ENCODE measurements around the gene DDX39B.
"Not testable (repeated sequence)": the region's sequence is repeated elsewhere in the genome, so short reads cannot be mapped to it uniquely, and the experiment has no call there.

DDX39B gene

GRCh38 chr6:31525932-31526591 lies 15.7 kb downstream of the DDX39B start:
- no peak for DNase-seq

DNA sequence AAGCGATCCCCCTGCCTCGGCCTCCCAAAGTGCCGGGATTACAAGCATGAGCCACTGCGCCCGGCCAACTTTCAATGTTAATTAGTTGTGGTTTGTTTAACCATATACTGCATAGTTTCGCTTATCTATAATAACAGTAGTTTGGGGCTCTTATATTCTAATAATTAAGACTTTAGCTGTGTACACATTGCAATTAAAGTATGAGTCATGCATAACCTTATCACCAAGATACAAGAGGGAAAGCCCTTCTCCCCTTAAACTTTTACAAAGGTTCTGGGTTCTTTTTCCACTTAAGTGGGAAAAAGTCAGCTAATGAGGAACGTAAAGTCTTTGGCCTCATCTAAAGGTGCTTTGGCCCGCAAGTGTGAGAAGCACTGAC lies 16.3 kb downstream of the DDX39B start:
- no peak for DNase-seq

DNA sequence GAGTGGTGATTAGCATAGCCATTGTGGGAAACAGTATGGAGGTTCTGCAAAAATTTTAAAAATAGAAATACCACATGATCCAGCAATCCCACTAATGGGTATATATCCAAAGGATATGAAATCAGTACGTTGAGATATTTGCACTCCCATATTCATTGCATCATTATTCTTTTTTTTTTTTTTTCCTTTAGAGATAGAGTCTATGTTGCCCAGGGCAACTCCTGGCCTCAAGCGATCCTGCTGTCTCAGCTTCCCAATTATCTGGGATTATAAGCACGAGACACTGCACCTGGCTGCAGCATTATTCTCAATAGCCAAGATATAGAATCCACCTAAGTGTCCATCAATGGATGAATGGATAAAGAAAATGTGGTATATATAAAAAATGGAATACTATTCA lies 20.0 kb downstream of the DDX39B start:
- no peak for DNase-seq

DNA sequence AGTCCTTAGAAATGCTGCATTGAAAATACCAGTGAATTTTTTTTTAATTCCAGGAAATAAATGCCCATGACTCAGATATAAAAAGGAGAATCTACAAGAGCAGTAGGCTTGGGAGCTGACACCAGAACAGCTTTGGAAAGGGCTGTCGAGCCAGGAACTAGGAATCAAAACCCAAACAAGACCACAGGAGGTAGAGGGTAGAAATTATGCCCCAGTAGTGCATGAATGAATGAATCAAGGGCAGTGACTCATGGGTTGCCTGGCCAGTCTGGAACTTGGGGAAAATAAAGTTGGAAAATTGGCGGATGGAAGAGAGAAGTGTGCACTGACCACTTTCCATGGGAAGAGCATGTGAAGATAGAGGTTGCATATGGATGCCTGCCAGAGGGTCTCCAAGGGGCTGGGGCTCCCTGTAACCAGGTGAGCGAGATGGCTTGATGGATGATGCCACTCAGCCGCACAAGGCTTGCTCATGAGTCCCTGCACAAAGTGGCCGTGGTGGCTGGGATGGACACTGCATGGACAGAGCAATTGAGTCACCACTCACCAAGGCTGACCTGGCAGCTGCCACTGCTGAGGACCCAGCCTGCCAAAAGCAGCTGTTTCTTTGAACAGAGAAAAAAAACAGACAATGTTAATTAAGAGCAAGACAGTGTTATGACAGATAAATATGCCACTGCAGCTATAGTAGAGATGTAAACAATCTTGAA lies 28.2 kb downstream of the DDX39B start:
- DNase-seq = no peak

DNA sequence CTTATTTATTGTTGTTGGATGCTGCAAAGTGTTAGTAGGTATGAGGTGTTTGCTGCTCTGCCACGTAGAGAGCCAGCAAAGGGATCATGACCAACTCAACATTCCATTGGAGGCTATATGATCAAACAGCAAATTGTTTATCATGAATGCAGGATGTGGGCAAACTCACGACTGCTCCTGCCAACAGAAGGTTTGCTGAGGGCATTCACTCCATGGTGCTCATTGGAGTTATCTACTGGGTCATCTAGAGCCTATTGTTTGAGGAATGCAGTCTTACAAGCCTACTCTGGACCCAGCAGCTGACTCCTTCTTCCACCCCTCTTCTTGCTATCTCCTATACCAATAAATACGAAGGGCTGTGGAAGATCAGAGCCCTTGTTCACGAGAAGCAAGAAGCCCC lies 31.8 kb downstream of the DDX39B start:
- DNase-seq = no peak

GRCh38 chr6:31509036-31509435 lies 32.8 kb downstream of the DDX39B start:
- DNase-seq = not testable (repeated sequence)

- DNase-seq = peak; percentile 70
These were observed 39.2 kb downstream of the DDX39B start for GRCh38 chr6:31502586-31502985.

GRCh38 chr6:31499648-31500047 lies 42.2 kb downstream of the DDX39B start:
- not testable (repeated sequence) for DNase-seq

- no peak for DNase-seq
These were observed 43.1 kb downstream of the DDX39B start for GRCh38 chr6:31498748-31499147.

DNA sequence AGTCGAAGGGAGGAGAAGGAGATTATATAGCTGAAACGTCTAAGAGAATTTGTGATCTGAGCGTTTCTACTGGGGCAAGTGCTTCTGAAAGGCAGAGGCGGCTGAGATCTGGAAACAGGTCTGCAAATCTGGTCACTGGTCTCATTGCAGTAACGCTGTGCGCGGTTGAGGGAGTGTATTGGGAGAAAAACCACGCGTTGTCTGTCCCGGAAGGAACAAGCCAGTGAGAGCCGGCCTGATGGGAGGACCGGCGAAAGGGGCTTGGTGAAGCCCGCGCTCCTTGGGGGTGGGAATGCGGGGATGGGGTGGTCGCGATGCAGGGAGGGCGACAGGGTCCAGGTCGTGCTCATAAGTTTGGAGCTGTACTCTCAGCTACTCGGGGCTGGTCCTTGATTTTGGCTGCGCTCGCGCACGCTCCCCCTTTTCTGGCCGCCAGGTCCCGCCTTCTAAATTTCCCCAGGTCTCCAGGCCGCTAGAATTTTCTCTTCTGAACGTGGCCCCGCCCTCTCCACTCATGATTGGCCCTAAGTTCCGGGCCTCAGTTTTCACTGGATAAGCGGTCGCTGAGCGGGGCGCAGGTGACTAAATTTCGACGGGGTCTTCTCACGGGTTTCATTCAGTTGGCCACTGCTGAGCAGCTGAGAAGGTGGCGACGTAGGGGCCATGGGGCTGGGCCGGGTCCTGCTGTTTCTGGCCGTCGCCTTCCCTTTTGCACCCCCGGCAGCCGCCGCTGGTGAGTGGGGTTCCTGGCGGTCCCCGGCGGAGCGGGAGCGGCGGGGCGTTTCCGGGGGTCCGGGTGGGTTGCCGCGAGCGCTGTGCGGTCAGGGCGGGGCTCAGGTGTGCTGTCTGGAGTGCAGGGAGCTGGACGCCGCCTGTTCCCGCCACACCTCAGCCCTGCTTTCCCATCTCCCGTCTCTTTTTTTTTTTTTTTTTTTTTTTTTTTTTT lies 44.0 kb downstream of the DDX39B start, which contains the start of gene MICB:
MICB (plus strand) TSS at position 615 of the 946 bp plus-strand sequence; CDS start at position 664, 49 bp downstream.
- peak; percentile 73 for DNase-seq

DNA sequence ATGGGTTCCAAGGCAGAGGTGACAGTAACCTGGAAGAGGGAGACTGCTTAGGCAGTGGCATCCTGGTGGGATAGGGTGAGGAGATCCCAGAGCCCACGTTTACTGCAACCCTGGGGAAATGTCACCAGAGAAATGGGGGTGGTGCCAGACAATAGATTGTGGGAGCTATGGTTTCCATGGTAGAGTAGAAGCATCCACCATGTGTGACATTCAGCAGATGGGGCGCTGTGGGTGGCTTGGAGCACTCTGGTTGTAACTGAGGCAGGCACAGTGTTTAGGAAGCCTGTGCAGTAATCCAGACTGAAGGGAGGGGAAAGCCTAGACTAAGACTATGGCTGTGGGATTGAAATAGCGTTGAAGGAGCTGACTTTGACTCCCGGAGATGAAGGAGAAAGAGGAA lies 45.0 kb downstream of the DDX39B start:
- DNase-seq = not testable (repeated sequence)

- DNase-seq = peak; percentile 10
These were observed 46.2 kb downstream of the DDX39B start for GRCh38 chr6:31495580-31495979.

GRCh38 chr6:31493875-31494694 lies 47.7 kb downstream of the DDX39B start:
- peak; percentile 86 for DNase-seq

DNA sequence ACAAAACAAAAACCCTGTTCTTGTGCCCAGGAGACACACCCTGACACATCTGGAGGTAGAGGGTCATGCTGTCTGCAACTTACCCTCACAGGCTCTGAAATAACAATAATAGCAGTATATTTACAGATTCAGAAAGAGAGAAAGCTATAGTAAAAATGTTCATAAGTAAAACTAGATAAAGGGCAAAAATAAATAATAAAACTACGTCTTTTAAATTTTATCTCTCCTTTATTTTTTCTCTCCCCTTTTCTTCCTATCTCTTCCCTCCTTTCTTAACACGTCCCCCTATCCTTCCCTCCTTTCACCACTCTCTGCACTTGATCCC lies 48.3 kb downstream of the DDX39B start:
- DNase-seq = not testable (repeated sequence)

- DNase-seq = no peak
These were observed 51.5 kb downstream of the DDX39B start for GRCh38 chr6:31490115-31490873.

GRCh38 chr6:31489086-31489485 lies 52.7 kb downstream of the DDX39B start:
- DNase-seq = no peak

DNA sequence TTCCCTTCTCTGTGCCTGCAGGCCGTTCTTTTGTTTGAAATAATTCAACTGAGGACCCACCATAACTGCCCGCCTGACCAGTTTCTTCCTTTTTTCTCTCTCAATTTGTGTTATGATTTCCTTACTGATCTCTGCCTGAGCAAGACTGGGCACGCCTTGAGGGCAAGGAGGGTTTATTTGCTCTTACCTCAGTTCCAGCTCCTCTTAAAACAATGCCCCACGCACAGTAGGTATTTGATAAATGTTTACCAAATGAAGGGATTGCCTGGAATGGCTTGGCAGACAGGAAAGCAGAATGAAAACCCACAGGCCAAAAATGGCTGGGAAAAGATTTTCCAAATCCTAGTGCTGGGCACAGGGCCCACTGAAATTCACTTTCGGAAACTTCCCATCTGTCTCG lies 54.1 kb downstream of the DDX39B start:
- DNase-seq = not testable (repeated sequence)

DNA sequence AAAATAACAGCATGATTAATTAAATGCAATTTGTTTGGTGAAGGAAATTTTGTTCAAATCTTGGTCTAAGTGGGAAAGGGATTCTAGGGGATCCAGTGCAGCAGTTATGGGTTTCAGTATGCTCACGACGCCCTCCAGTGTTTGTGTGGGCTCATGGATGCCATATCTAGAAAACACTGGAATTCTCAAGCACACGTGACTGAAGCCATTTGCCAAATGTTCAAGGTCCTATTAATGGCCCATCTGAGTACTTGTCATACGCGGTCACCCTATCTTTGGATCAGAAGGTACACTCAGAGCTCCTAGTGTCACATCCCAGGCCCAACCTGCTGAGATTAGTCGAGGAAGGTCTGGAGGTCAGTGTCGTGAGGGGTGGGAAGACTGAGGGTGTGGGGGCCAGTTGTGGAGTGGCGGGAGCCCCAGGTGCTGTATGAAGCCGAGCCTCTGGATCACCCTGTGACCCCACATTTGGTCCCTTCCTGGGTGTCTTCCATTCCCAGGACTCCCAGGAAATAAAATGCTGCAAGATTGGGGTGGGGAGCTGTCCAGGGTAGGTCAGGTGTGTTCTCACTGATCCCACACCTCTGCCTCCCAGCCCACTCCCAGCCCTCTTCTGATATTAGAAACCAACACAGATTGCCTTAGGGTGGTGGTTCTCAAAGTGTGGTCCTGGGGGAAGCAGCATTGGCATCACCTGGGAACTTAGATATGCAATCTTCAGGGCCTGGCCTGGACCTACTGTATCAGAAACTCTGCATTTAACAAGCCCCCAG lies 55.6 kb downstream of the DDX39B start:
- not testable (repeated sequence) for DNase-seq

DNA sequence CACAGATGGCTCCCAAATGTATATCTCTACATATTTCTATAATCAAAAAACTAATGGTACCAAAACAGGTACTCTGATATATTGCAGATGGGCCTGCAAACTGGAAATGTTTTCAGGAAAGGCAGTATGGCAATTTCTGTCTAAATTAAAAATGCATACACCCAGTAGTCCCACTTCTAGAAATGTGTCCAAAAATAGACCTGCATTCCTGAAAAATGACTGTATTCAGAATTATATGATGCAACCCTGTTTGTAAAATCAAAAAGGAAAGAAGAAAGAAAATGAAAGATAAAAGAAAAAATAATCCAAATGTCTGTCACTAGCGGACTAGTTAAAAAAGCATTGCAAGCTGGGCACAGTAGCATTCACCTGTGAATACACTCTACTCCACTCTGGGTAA lies 56.7 kb downstream of the DDX39B start:
- no peak for DNase-seq

DNA sequence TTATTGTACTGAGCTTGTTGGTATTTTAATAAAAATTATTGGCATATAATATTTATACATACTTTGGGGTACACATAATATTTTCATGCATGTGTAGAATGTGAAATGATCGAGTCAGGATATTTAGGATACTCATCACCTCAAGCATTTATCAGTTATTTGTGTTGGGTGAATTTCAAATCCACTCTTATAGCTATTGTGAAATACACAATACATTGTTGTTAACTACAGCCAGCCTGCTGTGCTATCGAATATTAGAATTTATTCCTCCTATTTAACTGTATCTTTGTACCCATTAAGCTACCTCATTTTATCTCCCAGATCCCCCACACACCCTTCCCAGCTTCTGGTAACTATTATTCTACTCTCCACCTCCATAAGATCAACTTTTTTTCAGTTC lies 58.4 kb downstream of the DDX39B start:
- no peak for DNase-seq

DNA sequence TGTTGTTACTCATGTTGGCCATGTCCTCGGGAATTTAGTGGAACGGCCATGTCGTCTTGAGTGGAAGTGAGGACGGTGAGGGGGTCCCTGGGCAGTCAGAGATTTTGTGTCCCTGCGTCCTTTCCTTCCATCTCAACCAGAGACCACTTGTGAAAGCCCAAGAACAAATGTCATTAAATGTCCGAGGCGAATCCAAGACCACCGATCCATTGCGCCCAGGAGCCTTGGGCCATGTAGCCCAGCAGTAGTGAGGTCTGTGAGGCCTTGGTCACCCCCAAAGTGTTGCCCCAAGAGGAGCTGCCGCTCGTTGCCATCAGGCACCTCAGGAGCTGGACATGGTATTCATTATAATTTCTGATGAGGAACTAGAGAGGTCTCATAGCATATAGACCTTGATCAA lies 61.2 kb downstream of the DDX39B start:
- DNase-seq = no peak

Data from suppressor macrophage treated with lipopolysaccharide for 4 hours (primary cell).